H1 (cell line): ENCODE measurements around the gene CCL26. TPM values are rescaled to one million over a fixed set of nuclear protein-coding genes. Genes with fewer than 3 reads are reported as not detected.

Experiments
- CTCF ChIA-PET: fragments of 300-600 bp; sonication (Branson Sonifier 250); formaldehyde crosslinking; loops from one replicate; lab custom pipeline; 2021; ENCODE audit not compliant: partially characterized antibody; lab: Charles Lee
- POLR2A ChIA-PET: fragments of 300-600 bp; sonication (Branson Sonifier 250); formaldehyde crosslinking; loops from one replicate; lab custom pipeline; 2021; ENCODE audit warnings: inconsistent platforms; ENCODE audit not compliant: partially characterized antibody; lab: Charles Lee
- DNase-seq, 2 experiments: peaks; one replicate each; pipeline versions ENCODE4 v3.0.0 to v3.0.0-alpha.2; 2010 to 2022; ENCODE audit warnings: low spot score in 2 of 2, low read depth in 1 of 2, mixed read lengths in 1 of 2
- FAIRE-seq: peaks from 2 replicates; lab custom pipeline; 2011; peaks lifted over from hg19 to GRCh38; lab: Jason Lieb, UNC
- H2AFZ ChIP-seq: 2 replicates; pipeline ENCODE4 v1.8.1; 2012; ENCODE audit warnings: low read length, inconsistent platforms
- H2AK5ac ChIP-seq: 2 replicates; pipeline ENCODE4 v1.6.1; 2013; ENCODE audit warnings: low read depth, low read length
- H2BK120ac ChIP-seq: replicated peaks from 2 replicates; pipeline ENCODE3; 2013; ENCODE audit warnings: low read depth, low read length, inconsistent platforms
- H2BK12ac ChIP-seq: 2 replicates; pipeline ENCODE4 v1.6.1; 2013; ENCODE audit warnings: low read depth, low read length
- H2BK15ac ChIP-seq: 2 replicates; pipeline ENCODE4 v1.6.1; 2013; ENCODE audit warnings: low read length
- H2BK20ac ChIP-seq: 2 replicates; pipeline ENCODE4 v1.6.1; 2013; ENCODE audit warnings: low read length
- H2BK5ac ChIP-seq: 2 replicates; pipeline ENCODE4 v1.6.1; 2013; ENCODE audit warnings: low read depth, low read length
- H3K14ac ChIP-seq: 2 replicates; pipeline ENCODE4 v1.6.1; 2013; ENCODE audit warnings: inconsistent platforms; ENCODE audit not compliant: insufficient read length
- H3K18ac ChIP-seq: 2 replicates; pipeline ENCODE4 v1.6.1; 2013; ENCODE audit warnings: low read length; ENCODE audit errors: extremely low read depth
- H3K23ac ChIP-seq: 2 replicates; pipeline ENCODE4 v1.6.1; 2013; ENCODE audit warnings: inconsistent platforms; ENCODE audit not compliant: insufficient read length
- H3K23me2 ChIP-seq: 2 replicates; pipeline ENCODE4 v1.6.1; 2013; ENCODE audit warnings: low read depth, low read length
- H3K27ac ChIP-seq: 2 replicates; pipeline ENCODE4 v1.6.1; 2011; ENCODE audit warnings: low read depth, low read length, inconsistent platforms
- H3K27me3 ChIP-seq, 4 experiments: replicated peaks in 1 of 4; 1 replicate in 1 of 4; 2 replicates in 3 of 4; pipeline versions ENCODE4 v1.6.1 to v1.8.1; 2011 to 2013; ENCODE audit warnings: low read length in 3 of 4, mild to moderate bottlenecking in 3 of 4, inconsistent platforms in 2 of 4, mixed read lengths in 2 of 4, moderate library complexity in 1 of 4; ENCODE audit not compliant: control insufficient read depth in 3 of 4, insufficient read depth in 3 of 4; ENCODE audit errors: extremely low read depth in 1 of 4
- H3K36me3 ChIP-seq, 4 experiments: 2 replicates each; pipeline versions ENCODE4 v1.6.1 to v1.8.1; 2011 to 2013; ENCODE audit warnings: mild to moderate bottlenecking in 4 of 4, low read length in 3 of 4, moderate library complexity in 2 of 4, control low read depth in 1 of 4, inconsistent platforms in 1 of 4; ENCODE audit not compliant: insufficient read depth in 4 of 4, control insufficient read depth in 2 of 4
- H3K4ac ChIP-seq: replicated peaks from 2 replicates; pipeline ENCODE3; 2013; ENCODE audit warnings: low read length, low read depth, mixed read lengths, inconsistent platforms; ENCODE audit not compliant: insufficient read length
- H3K4me1 ChIP-seq, 4 experiments: replicated peaks in 1 of 4; 1 replicate in 1 of 4; 2 replicates in 3 of 4; pipeline versions ENCODE4 v1.6.1 to v1.8.1; 2011 to 2013; ENCODE audit warnings: low read length in 3 of 4, inconsistent platforms in 2 of 4, mixed read lengths in 1 of 4; ENCODE audit not compliant: insufficient read depth in 4 of 4, control insufficient read depth in 3 of 4
- H3K4me2 ChIP-seq, 2 experiments: 2 replicates each; pipeline versions ENCODE4 v1.6.1 to v1.8.1; 2011 to 2013; ENCODE audit warnings: low read depth in 2 of 2, low read length in 2 of 2, control low read depth in 1 of 2, inconsistent platforms in 1 of 2, mild to moderate bottlenecking in 1 of 2; ENCODE audit not compliant: insufficient read depth in 1 of 2
- H3K4me3 ChIP-seq, 4 experiments: fragments of 200-600, 300-600 bp in 1 of 4; sonication (generic), shearing (Covaris generic), sonication (Bioruptor Twin) in 1 of 4; 2 replicates each; pipeline versions ENCODE4 v1.5.1 to v1.8.1; 2011 to 2016; ENCODE audit warnings: low read length in 4 of 4, low read depth in 3 of 4, control low read depth in 2 of 4, inconsistent platforms in 2 of 4, mild to moderate bottlenecking in 2 of 4, mixed read lengths in 1 of 4, moderate library complexity in 1 of 4; ENCODE audit not compliant: insufficient read depth in 2 of 4; ENCODE audit errors: extremely low read depth in 1 of 4
- H3K56ac ChIP-seq: replicated peaks from 2 replicates; pipeline ENCODE3; 2013; ENCODE audit warnings: low read depth, mild to moderate bottlenecking, mixed read lengths, low read length, inconsistent platforms; ENCODE audit not compliant: insufficient read length
- H3K79me1 ChIP-seq: 2 replicates; pipeline ENCODE4 v1.6.1; 2013; ENCODE audit warnings: low read depth, low read length, control low read depth
- H3K79me2 ChIP-seq, 2 experiments: 2 replicates each; pipeline versions ENCODE4 v1.6.1 to v1.8.1; 2012 to 2013; ENCODE audit warnings: low read length in 2 of 2, mild to moderate bottlenecking in 2 of 2, inconsistent platforms in 1 of 2; ENCODE audit not compliant: insufficient read depth in 2 of 2, control insufficient read depth in 1 of 2
- H3K9ac ChIP-seq, 4 experiments: replicated peaks in 1 of 4; 1 replicate in 1 of 4; 2 replicates in 3 of 4; pipeline versions ENCODE4 v1.6.1 to v1.8.1; 2011 to 2013; ENCODE audit warnings: low read depth in 3 of 4, low read length in 3 of 4, control low read depth in 2 of 4, mild to moderate bottlenecking in 2 of 4, moderate library complexity in 2 of 4, inconsistent platforms in 1 of 4; ENCODE audit errors: extremely low read depth in 1 of 4
- H3K9me3 ChIP-seq, 2 experiments: 2 replicates each; pipeline versions ENCODE4 v1.6.1 to v1.8.1; 2012 to 2013; ENCODE audit warnings: mild to moderate bottlenecking in 2 of 2, moderate library complexity in 2 of 2, control low read depth in 1 of 2, inconsistent platforms in 1 of 2, low read depth in 1 of 2, low read length in 1 of 2, mixed read lengths in 1 of 2; ENCODE audit not compliant: insufficient read depth in 2 of 2
- H4K20me1 ChIP-seq, 2 experiments: replicated peaks in 1 of 2; 2 replicates each; pipeline versions ENCODE3 to v1.8.1; 2011 to 2013; ENCODE audit warnings: inconsistent platforms in 2 of 2, low read length in 2 of 2, mild to moderate bottlenecking in 1 of 2; ENCODE audit not compliant: insufficient read depth in 2 of 2, control insufficient read depth in 1 of 2
- H4K5ac ChIP-seq: 2 replicates; pipeline ENCODE4 v1.6.1; 2013; ENCODE audit warnings: low read length, low read depth, mixed read lengths, inconsistent platforms; ENCODE audit not compliant: insufficient read length
- H4K8ac ChIP-seq: 2 replicates; pipeline ENCODE4 v1.8.0; 2013; ENCODE audit warnings: mild to moderate bottlenecking, moderate library complexity, low read length, inconsistent platforms; ENCODE audit not compliant: insufficient read depth; ENCODE audit errors: extremely low read depth
- H4K91ac ChIP-seq: replicated peaks from 2 replicates; pipeline ENCODE3; 2013; ENCODE audit warnings: low read length, mixed read lengths, inconsistent platforms; ENCODE audit not compliant: insufficient read length
- BCL11A ChIP-seq, 2 experiments: IDR thresholded peaks; one replicate each; pipeline ENCODE4 v1.6.1; 2011; ENCODE audit warnings: low read depth in 2 of 2, low read length in 2 of 2, mild to moderate bottlenecking in 2 of 2
- CEBPB ChIP-seq: IDR thresholded peaks from 2 replicates; pipeline ENCODE4 v1.6.1; 2012; ENCODE audit warnings: low read depth, low read length
- CHD2 ChIP-seq: IDR thresholded peaks from 2 replicates; pipeline ENCODE4 v1.6.1; 2012; ENCODE audit warnings: low read length, improper control_type of control experiment
- CREB1 ChIP-seq: IDR thresholded peaks from 2 replicates; pipeline ENCODE4 v1.6.1; 2012; ENCODE audit warnings: inconsistent platforms
- EGR1 ChIP-seq: IDR thresholded peaks from 2 replicates; pipeline ENCODE4 v1.6.1; 2011; ENCODE audit warnings: low read depth, low read length, borderline replicate concordance
- GABPA ChIP-seq: IDR thresholded peaks from 2 replicates; pipeline ENCODE4 v1.6.1; 2011; ENCODE audit warnings: mild to moderate bottlenecking, low read length, moderate library complexity, borderline replicate concordance; ENCODE audit not compliant: insufficient read depth
- GTF2F1 ChIP-seq: IDR thresholded peaks from 2 replicates; pipeline ENCODE4 v1.6.1; 2012; ENCODE audit warnings: low read depth, low read length, improper control_type of control experiment, borderline replicate concordance
- SP1 ChIP-seq: IDR thresholded peaks from 2 replicates; pipeline ENCODE4 v1.6.1; 2011; ENCODE audit warnings: low read depth, low read length
- SP4 ChIP-seq: IDR thresholded peaks from 2 replicates; pipeline ENCODE4 v1.6.1; 2012; ENCODE audit warnings: low read length, inconsistent platforms
- WGBS, 2 experiments: shearing (Covaris generic) in 1 of 2; methylation state at CpG; one replicate each; pipeline versions ENCODE4 v1.1.6 to v1.1.7; 2013 to 2015; ENCODE audit warnings: low lambda C conversion rate in 2 of 2, mixed read lengths in 2 of 2, inconsistent platforms in 1 of 2, low coverage in 1 of 2, missing lambda C conversion rate in 1 of 2; ENCODE audit not compliant: insufficient replicate concordance in 2 of 2, insufficient coverage in 1 of 2, insufficient read length in 1 of 2; ENCODE audit errors: extremely low coverage in 1 of 2, missing lambda C conversion rate in 1 of 2; 5-methylcytosine and 5-hydroxymethylcytosine counted together
- polyA plus RNA-seq, 7 experiments: library from polyadenylated mRNA; depleted of rRNA in 3 of 7; stranded (reverse) in 5 of 7; unstranded in 2 of 7; fragments of >200 nt in 5 of 7; fragments of 200-250 nt in 2 of 7; gene quantifications; 1 replicate in 5 of 7; 2 replicates in 1 of 7; 4 replicates in 1 of 7; pipeline versions ENCODE4 v1.2.1 to v1.2.3, GENCODE V29; 2011 to 2013; ENCODE audit warnings: missing spikeins in 2 of 7, mixed read lengths in 2 of 7
- total RNA-seq: library from RNA; stranded (reverse); fragmentation: NEBNext Ultra II Directional; extraction: Animal tissue kit (Norgen Biotek cat#: 25700); gene quantifications from 2 replicates; pipeline ENCODE4 v1.2.1, GENCODE V29; 2021
- TF ChIP-seq, protein P1 (sequence below): IDR thresholded peaks from 2 replicates; pipeline ENCODE4 v1.6.1; 2012; ENCODE audit warnings: low read length, inconsistent platforms

CCL26 gene
- total and polyA plus RNA-seq, 2 of the 8 experiments (the other 6 are each of a cell fraction or from before 2014, with no cell fraction given), result 8.7 to 14.9 TPM

DNA sequence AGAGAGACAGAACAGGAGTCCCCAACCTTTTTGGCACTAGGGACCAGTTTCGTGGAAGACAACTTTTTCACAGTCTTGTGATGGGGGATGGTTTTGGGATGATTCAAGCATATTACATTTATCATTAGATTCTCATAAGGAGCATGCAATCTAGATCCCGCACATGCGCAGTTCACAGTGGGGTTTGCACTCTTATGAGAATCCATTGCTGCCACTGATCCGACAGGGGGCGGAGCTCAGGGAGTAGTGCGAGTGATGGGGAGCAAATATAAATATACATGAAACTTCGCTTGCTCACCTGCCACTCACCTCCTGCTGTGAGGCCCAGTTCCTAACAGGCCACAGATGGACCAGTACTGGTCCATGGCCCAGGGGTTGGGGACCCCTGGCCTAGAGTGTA is 14.2 kb downstream of the CCL26 start:
- no peaks in the 10 kb centered on the region for H3K79me1 ChIP-seq
- no peak overlapping the region for H3K4me3 ChIP-seq
- H2AFZ ChIP-seq, result no peak overlapping the region
- DNase-seq (no peak), FAIRE-seq (no peak)
- H2BK5ac ChIP-seq, result no peak overlapping the region
- WGBS, 2 experiments, result 85% methylated on average over 7 of the region's 7 CpGs; no CpG with 5 or more reads in 1 of the 2 experiments
- no peak overlapping the region for H3K56ac ChIP-seq
- no peak overlapping the region for H4K5ac ChIP-seq
- no peaks in the 10 kb centered on the region for H4K20me1 ChIP-seq
- H3K18ac ChIP-seq, result no peak overlapping the region
- no peak overlapping the region for H2AK5ac ChIP-seq
- no peaks in the 10 kb centered on the region for H3K79me2 ChIP-seq
- no peak overlapping the region for H3K4ac ChIP-seq
- H2BK120ac ChIP-seq, result no peak overlapping the region
- ChIA-PET CTCF (interaction anchor here (1.0 to 4.4 kb wide), 11 partner anchors 11 to 262 kb away, joined by 3 to 39 read pairs (median 5); partner anchors contain the start of gene HIP1), POLR2A (no interaction called here)
- H3K9ac ChIP-seq, result no peak overlapping the region
- no peak overlapping the region for H3K14ac ChIP-seq
- no peaks in the 10 kb centered on the region for H3K23me2 ChIP-seq
- H3K9me3 ChIP-seq, result no peaks in the 10 kb centered on the region
- no peaks in the 10 kb centered on the region for H3K36me3 ChIP-seq
- H2BK15ac ChIP-seq, result no peak overlapping the region
- H4K8ac ChIP-seq, result no peak overlapping the region
- H2BK20ac ChIP-seq, result no peak overlapping the region
- no peaks in the 10 kb centered on the region for H3K27me3 ChIP-seq
- no peak overlapping the region for H4K91ac ChIP-seq
- H3K4me1 ChIP-seq, result no peaks in the 10 kb centered on the region
- no peak overlapping the region for H3K27ac ChIP-seq
- no peak overlapping the region for H2BK12ac ChIP-seq
- no peak overlapping the region for H3K23ac ChIP-seq
- H3K4me2 ChIP-seq, result no peak overlapping the region
- TF ChIP-seq EGR1, result no peak
- no peak for TF ChIP-seq BCL11A (IDR thresholded peaks at IDR 0.05; ENCODE audit: low read depth in 2 of 2, low read length in 2 of 2)
- TF ChIP-seq SP4, result no peak
- TF ChIP-seq GABPA, result no peak
- TF ChIP-seq GTF2F1, result no peak
- TF ChIP-seq SP1, result no peak
- TF ChIP-seq CHD2, result no peak
- no peak for TF ChIP-seq CREB1
- TF ChIP-seq, protein P1, sequence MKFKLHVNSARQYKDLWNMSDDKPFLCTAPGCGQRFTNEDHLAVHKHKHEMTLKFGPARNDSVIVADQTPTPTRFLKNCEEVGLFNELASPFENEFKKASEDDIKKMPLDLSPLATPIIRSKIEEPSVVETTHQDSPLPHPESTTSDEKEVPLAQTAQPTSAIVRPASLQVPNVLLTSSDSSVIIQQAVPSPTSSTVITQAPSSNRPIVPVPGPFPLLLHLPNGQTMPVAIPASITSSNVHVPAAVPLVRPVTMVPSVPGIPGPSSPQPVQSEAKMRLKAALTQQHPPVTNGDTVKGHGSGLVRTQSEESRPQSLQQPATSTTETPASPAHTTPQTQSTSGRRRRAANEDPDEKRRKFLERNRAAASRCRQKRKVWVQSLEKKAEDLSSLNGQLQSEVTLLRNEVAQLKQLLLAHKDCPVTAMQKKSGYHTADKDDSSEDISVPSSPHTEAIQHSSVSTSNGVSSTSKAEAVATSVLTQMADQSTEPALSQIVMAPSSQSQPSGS, result no peak
- no peak for TF ChIP-seq CEBPB
